HG02840 (cell line): Measurements from ENCODE around the gene PLET1.
A peak's percentile ranks its signal among the peaks of the same experiment; 100 is the strongest.

Experiments
- ATAC-seq: cut with Tn5 transposase; IDR thresholded peaks from one replicate; pipeline ENCODE4 v1.9.1; 2021; ENCODE audit warnings: mild to moderate bottlenecking, moderate library complexity, moderate number of reproducible peaks; ENCODE audit not compliant: unreplicated experiment, low FRiP score

The PLET1 gene

DNA sequence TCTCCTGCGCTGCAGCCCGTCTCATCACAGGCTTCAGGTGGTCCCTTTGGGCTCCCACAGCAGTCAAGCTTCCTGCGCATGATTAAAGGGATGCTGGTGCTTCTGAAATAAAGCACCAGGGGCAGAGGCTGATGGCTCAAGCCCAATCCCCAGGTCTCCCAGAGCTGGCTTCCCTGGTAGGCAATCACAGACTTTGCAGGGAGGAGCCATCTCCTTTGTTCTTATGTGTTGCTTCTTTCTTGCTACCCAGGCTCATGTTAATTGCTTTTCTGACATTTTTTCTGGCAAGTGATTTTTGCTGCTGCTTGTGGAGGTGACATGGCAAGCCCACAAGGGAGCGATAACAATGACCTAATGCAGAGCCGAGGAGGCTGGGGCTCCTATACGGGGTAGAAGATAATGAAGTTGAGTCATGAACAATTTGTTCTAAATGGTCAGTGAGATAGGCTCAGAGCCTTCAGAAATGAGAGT lies 25.2 kb upstream of the PLET1 start:
- ATAC-seq: no peak

DNA sequence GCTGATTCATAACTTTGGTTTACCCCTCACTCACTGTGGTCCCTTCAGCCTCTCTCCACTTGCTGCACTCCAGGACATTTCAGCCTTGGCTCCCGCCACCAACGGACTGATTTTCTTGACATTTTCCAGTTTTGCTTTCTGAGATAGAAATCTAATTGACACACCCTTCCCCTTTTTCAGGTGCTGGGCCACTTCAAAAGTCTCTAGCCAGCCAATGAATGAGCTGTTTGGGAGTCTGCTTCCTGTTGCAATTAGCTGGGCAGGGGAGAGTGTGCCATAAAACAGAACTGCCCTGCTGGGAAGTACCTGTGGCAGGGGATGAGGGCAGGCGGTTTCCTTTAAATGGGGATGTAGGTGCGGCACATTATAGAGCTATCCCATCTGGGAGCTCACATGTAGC lies 21.1 kb upstream of the PLET1 start:
- ATAC-seq: no peak

DNA sequence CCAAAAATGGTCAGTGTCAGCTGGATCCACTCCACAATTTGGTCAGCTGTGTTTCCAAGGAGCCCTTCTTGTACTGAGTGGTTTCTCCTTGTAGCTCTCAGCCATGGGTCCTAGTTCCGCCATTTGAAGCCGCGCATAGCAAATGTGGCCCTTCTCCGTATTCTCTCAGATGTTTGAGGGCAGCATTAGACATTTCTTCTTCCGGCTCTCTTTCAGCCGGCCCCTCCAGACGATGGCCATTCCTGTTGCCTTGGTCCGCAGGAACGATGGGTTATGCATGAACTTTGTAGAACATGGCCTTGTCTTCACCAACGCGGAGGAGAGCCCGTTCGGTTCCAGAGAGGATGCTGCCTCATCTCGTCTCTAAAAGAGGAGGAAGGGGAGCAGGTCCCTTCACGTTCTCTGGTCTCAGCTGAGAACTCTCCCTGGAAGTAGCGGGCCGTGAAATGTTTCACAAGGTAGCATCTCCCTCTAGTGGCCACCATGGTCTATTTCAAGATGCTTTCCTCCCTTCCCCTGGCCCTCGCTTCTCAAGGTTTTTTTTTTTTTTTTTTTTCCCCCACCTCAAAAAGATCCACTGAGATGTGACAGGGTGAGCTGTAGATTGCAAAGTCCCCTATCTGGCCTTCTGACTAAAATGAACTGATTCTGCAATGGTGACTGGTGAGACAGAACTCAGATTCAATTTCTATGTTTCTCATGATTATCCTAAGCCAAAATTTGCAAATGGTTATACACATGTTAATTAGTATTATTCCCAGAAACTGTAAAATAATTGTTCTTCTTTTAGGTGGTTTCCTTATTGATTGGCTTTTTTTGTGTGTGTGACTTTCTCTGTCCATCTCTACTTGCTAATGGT lies 19.8 kb upstream of the PLET1 start:
- ATAC-seq: peak; percentile 53

DNA sequence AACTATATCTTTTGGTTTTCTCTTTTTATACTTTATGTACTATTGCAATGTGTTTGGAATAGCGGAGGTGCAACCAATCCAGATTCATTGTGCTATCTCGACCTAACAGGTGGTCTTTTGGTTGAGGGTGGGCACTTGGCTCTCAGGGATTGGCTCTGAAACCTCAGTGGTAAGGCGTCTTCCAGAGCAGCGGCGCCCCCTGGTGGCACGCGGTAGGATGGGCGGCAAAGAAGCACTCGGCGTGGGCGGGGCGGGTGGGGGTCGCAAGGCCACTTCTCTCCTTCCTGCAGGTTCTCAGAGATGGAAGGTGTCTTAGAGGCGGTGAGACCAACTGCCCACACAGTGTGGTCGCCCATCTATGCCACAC lies 19.2 kb upstream of the PLET1 start:
- peak; percentile 49 for ATAC-seq

DNA sequence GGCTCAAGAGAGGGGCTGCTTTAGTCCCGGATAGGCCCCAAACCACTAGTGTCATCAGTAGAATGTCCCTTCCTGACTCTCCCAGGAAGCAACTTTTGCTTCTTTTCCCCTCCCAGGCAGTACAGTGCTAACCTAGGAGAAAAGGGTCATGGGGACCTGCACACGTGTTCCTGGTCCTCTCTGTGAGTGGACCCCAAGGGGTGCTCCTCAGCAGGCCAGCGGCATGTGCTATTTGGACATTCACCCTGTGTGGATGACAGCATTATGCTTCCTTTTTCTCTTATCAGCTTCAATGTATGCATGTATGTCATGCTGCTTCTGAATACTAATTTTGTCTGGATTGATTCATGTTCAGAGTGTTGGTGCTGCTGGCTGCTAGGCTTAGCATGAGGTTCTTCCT lies 18.1 kb upstream of the PLET1 start:
- ATAC-seq: no peak

DNA sequence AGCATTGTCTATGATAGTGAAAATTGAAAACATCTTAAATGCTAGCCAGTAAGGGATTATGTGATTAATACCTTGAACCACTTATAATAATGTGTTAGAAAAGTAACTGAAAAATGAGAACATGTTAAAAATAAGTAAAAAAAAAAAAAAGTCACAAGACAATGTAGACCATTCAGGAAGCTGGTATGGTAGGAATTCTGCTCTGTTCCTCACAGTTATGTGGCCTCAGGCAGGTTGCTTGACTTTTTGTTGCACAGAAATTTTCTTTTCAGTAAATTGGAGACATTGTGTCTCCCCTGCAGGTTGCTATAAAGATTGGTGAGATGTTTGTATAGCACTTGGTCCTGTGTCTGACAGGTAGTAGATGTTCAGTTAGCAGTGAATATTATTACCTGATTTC lies 17.3 kb upstream of the PLET1 start:
- no peak for ATAC-seq

DNA sequence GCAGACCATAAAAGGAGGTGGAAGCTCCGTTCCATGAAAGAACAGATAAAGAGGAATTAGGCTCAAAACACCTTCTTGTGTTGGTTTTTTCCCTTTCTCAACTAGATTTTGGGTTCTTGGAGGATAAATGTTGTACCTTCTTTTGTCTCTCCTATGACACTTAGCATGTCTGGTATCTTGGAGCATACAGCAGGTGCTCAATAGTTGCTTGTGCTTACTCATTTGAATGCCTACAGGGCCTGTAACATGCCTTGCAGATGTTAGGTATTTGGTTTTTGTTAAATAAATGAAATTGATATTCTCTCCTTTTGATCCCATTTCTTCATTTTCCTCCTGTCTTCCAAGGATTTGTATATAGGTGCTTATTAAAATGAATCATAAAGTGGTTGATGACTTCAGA lies 16.4 kb upstream of the PLET1 start:
- ATAC-seq: no peak

DNA sequence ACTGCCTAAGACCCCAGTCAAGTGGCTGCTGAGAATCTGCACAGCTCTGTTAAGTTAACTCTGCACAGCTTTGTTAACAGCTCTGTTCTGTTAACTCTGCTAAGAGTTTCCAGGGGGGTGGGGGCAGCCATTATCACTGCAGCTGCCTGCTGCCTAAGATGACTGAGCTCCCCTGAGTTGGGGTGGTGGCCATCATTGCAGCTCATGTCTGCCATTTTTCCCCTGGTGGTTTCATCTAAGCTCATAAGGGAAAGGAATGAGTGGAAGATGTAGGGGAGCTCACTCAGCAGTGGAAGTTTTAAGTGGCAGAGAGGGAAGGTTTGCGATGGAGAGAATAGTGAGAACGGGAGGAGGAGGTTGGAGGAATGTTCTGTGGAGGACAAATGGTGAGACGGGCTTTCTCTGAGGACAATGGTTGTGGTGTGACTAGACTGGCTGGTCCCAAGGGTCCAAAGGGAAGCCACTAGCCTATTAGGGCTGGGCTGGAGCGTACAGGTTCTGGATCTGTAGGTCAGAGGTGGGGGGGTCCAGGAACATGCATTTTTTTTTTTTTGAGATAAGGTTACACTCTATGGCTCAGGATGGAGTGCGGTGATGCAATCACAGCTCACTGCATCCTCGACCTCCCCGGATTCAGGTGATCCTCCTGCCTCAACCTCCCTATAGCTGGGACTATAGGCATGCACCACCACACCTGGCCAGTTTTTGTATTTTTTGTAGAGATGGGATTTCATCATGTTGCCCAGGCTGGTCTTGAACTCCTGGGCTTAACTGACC lies 13.5 kb upstream of the PLET1 start:
- no peak for ATAC-seq

DNA sequence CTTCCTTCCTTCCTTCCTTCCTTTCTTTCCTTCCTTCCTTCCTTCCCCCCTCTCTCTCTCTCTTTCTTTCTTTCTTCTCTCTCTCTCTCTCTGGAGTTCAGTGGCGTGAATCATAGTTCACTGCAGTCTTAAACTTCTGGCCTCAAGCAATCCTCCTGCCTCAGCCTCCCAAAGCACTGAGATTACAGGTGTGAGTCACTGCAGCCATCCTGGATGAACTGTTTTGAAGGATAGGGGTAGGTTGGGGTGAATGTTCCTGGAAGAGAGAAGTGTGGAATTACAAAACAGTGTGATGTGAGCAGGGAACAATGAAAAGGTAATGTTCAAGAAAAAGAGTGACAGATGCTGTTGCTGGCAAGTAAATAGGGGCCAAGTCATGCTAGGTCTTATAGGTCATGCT lies 12.4 kb upstream of the PLET1 start:
- no peak for ATAC-seq

DNA sequence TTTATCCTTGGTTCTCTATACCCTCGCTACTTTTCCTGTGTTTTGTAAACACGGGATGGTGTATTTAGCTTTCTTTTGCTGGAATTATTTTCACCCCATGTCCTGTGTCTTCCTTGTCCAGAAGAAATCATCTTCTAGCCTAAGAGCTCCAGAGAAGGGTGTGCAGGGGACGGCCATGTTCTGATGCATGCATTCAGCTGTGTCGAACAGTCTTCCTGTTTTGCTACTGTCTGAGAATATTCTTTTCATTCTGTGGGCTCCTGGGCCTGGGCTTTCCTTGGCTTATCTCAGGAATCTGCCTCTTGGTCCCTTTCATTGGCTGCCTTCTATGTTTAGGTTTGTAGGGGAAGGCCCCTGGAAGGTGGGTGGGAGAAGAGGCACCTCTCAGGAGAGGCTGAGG lies 10.6 kb upstream of the PLET1 start:
- ATAC-seq: no peak

DNA sequence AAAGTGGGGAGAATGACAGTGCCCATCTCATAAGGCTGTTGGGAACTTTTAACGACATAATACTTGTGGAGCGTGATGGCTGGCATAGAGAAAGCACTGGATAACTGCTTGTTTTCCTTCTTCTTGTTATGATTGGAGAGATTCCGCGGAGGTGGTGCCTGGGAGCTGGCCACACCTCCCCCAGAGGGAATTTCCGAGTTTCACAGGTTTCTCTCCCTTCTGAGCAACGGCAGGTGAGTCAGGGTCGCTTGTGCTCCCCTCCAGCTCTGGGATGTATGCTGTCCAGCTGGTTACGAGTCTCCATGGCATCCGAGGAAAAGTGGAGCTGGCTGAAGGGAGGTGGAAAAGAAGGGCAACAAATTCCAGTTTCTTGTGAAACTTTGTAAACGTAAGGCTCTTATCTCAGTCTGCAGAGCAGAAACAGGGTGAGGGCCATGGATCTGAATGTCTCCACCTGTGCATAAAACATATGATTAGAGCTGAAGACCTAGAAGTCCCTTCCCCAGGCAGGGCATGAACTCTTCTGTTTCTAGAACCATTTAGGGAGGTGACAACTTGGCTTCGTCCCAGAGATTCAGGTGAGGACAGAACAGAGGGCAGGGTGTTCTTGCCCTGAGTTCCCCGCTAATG lies 10.0 kb upstream of the PLET1 start:
- ATAC-seq: no peak

DNA sequence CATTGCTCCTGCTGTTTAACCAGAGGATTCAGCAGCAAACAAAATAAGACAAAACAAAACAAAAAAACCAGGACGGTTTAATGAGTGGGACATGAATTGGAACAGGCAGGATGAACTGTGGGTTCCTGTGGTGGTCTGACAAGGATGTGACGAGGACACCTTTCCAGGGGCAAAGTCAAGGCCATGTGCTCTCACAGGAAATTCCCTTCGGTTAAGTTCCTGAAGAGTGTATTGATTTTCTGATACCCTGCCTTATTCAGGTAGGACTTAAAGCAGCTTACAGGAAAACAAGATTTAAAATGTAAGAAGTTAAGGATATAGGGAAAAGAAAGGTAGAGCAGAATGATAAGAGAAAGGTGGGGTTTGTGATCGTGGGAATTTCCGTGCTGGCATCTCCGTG lies 8.5 kb upstream of the PLET1 start:
- ATAC-seq: no peak

DNA sequence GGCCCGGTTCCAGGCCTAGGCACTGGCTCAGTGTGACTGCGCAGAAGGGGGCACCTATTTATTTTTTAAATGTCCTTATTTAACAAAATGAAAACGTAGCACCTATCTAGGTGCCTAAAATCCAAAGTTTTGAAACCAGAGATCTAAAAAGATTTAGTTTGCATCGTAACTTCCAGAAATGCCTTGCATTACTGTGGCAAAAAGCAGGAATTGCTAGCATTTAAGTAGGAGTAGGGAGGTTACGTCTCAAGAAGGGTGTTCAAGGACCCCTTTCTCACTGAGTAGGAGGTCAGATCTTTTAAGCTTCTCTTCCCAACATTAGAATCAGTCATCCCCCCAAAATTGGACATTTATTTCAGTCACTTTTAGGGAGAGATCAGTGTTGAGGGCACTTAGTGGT lies 7.7 kb upstream of the PLET1 start:
- ATAC-seq: no peak

DNA sequence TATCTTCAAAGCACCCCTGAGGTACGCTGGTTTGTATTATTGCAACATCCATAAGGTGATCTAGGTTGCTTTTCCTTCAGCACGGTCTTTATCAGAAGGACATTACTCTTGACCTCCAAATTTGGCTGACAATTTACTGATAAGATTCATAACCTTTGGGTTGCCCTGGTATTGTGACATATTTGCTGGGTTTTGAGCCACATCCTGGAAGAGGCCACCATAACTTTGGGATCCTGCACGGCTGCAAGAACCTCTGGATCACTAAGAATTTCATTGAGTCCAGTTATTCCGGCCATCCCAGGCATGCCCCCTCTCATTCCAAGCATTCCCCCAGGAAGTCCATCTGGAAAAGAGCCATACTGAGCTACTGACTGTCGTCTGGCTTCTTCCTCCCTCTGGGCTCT lies 6.5 kb upstream of the PLET1 start:
- no peak for ATAC-seq

DNA sequence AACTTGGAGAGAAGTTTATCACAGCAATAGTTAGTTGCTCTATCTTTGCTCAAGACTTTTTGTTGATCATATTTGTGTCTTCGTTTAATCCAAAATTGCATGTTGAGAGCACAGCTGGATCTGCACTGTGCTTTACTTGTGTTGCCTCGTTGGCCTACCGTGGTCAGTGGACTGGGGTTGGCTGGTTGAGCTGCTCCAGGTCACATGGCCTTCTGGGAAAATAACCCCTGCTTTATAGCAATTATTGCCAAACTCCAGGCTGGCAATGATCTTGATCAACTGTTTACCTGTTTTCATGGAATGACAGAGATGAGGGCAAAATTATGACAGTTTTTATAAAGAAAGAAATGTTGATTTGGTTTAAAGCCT lies 5.7 kb upstream of the PLET1 start:
- ATAC-seq: no peak

DNA sequence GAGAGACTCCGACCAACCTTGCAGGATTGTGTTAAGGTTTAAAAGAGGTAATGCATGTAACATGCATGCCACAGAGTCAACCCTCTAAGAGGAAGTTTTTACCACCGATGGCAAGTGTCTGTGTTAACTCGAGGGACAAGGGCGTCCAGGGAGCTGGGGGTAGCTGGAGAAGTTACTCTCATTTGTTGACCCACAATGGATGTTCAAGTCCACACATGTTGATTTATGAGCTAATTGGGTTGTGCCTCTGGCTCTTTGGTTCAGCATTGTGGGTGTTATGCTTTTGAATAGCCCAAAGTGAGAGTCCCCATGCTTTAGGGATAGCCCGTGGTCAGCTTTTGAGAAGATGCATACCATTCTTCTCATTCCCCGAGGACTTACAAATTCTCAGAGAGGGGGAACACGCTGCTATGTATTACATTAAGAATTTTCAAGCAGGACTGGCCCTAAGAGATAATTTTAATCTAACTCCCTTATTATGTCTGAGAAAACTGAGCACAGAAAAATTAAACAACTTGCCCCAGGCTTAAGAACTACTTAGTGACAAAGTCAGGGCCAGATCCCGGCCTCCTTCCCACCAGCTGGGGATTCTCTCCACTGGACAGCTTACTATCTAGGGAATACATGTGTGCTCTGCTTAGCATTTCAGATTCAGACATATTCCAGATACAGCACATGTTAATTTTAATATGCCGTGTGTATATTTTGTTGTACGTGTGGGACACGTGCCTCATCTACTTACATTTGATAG lies 5.2 kb upstream of the PLET1 start:
- no peak for ATAC-seq

DNA sequence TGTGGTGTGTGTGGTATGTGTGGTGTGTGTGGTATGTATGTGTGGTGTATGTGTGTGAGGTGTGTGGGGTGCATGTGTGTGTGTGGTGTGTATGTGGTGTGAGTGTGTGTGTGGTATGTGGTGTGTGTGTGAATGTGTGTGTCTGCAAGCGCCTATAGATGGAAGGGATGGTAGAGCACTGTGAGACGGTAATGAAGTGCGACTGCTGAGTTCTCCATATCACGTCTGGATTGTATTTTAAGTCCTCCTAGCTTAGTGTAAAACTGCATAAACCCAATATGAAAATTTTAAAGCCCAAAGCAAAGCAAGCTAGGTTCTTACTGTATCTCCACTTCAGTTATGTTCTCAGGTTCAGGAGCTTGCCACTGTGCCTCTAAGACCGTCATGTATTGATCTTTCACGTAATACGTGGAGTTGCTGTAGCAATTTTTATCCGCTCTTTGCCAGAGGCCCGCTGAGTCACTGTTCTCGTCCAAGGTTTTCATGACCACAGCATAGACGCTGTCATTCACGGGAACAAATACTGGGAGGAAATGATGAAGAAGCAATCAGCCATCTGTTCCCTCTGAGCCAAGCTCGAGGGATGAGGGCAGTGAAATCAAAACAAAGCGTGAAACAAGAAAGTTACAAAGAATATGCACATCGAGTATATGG lies 5.5 kb downstream of the PLET1 start:
- no peak for ATAC-seq

DNA sequence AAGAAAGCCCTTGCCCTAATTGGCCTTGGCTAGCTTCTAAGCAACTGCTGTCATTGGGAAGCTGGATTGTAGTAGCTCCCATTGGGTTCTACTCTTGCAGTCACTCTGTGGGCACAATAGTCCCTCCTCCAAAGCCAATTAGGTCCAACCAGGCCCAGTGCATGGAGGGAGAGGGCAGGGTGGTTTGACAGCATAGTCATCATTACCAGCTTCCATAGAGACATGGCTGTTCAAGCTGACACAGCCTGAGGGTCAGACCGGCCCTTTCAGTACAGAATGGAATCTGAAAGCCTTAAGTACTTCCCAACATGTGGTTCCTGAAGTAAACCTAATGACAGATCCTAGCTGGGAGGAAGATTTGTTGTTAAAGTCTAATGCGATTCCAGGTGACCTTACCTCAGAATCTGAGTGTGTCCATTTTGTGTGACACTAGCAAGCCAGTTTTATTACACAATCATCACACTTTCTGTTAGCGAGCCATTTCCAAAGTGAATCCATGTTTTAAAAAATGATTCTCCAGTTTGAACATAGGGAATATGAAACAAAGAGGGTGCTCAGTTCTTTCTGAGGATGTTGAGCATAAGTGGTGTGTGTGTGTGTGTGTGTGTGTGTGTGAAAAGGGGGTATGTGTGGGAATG lies 6.9 kb downstream of the PLET1 start:
- no peak for ATAC-seq

DNA sequence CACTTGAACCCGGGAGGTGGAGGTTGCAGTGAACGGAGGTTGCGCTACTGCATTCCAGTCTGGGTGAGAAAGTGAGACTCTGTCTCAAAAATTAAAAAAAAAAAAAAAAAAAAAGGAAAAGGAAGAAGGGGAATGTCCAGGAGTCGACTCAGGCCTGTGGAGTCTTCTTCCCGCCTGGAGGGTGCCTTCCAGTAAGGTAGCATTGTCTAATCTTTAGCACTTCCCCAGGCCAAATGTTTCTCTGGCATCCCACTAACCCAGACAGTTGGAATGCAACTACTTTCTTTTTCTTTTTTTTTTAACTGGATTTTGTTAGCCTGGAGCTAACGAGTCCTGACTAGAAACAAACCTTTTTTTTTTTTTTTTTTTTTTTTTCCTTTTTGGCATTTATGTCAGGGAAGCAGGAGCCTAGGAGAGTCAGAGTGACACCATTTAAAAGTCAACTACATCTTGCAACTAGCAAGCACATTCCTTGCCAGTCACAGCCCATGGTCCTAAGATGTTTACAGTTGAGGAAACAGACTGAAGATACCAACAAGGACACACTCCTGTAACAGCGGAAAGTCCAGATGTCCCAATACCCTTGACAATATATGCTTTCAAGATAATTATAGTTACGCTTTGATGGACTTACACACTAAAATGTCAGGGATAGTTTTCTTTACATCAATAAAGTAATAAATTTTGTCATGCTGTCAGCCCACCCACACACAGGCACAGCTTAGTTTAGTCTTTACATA lies 10.6 kb downstream of the PLET1 start:
- ATAC-seq: no peak
